Measurements from ENCODE around the gene ADGRL1. TPM values are rescaled to one million over a fixed set of nuclear protein-coding genes. Genes with fewer than 3 reads are reported as not detected.

Gene ADGRL1
- total and polyA plus RNA-seq, 2 donors (not counting 1 experiment from before 2014, with no cell fraction given): 0.64 to 1.8 TPM

GRCh38 chr19:14165990-14166830 lies 39.8 kb downstream of the ADGRL1 start:
- no peaks in the 10 kb centered on the region for H4K20me1 ChIP-seq (ENCODE audit: control insufficient read depth, insufficient read depth, low read length, poor library complexity, severe bottlenecking)
- H3K36me3 ChIP-seq (replicated peaks in 1 of 2; ENCODE audit: control extremely low read depth in 1 of 2, control insufficient read depth in 1 of 2, extremely low read depth in 1 of 2, insufficient read depth in 2 of 2, low read length in 1 of 2): no peaks in the 10 kb centered on the region
- H3K4me3 Mint-ChIP-seq: peak overlapping the region; percentile 79
- ChIA-PET POLR2A (interaction anchor here (0.6 to 0.7 kb wide), 3 partner anchors 24 to 1133 kb away, joined by 4 read pairs; no protein-coding TSS in a partner anchor), CTCF (no interaction called here)
- DNase-seq (no peak), ATAC-seq (ENCODE audit: low read depth) (no peak)
- 32% methylated on average over 10 of the region's 20 CpGs for WGBS (ENCODE audit: insufficient coverage)
- H3K27ac Mint-ChIP-seq: no peak overlapping the region
- peaks cover 0 to 9% (median 0%) of the 10 kb centered on the region in 3 donors for H3K9me3 ChIP-seq (ENCODE audit: control extremely low read depth in 1 of 3, control insufficient read depth in 2 of 3, insufficient read depth in 1 of 3, low read length in 2 of 3)
- no peak overlapping the region for H3K27ac ChIP-seq (ENCODE audit: low read length in 2 of 2)
- peak overlapping the region; percentile 79 for H3K4me2 ChIP-seq (replicated peaks; ENCODE audit: low read depth, low read length, poor library complexity, severe bottlenecking)
- H3K4me1 Mint-ChIP-seq: peaks cover 23% of the 10 kb centered on the region
- H3K79me2 ChIP-seq (ENCODE audit: control insufficient read depth, insufficient read depth, low read length): no peaks in the 10 kb centered on the region
- H3K9ac ChIP-seq (ENCODE audit: low read length): peak overlapping the region; percentile 49
- peak overlapping the region; percentile 68 for H2AFZ ChIP-seq (ENCODE audit: insufficient read depth, low read depth, low read length, poor library complexity, severe bottlenecking)
- intact Hi-C loops (cut with micrococcal nuclease): no loop called here
- H3K27me3 ChIP-seq (replicated peaks in 1 of 4; ENCODE audit: control extremely low read depth in 1 of 4, control insufficient read depth in 3 of 4, insufficient read depth in 4 of 4, low read length in 3 of 4): peaks cover 0 to 16% (median 0%) of the 10 kb centered on the region in 4 experiments
- H3K4me3 ChIP-seq (ENCODE audit: control extremely low read depth in 1 of 5, extremely low read depth in 1 of 5, insufficient read depth in 1 of 5, low read depth in 2 of 5, low read length in 4 of 5): peak overlapping the region in 3 of 5 experiments; percentile 33 to 54 (median 40)
- H3K27me3 Mint-ChIP-seq: peaks cover 14% of the 10 kb centered on the region
- no peaks in the 10 kb centered on the region for H3K9me3 Mint-ChIP-seq (ENCODE audit: insufficient read depth)
- no peak for TF ChIP-seq EZH2 (IDR thresholded peaks at IDR 0.05; ENCODE audit: borderline replicate concordance, insufficient read depth, low read depth, low read length, poor library complexity, severe bottlenecking)
- TF ChIP-seq, protein P1, sequence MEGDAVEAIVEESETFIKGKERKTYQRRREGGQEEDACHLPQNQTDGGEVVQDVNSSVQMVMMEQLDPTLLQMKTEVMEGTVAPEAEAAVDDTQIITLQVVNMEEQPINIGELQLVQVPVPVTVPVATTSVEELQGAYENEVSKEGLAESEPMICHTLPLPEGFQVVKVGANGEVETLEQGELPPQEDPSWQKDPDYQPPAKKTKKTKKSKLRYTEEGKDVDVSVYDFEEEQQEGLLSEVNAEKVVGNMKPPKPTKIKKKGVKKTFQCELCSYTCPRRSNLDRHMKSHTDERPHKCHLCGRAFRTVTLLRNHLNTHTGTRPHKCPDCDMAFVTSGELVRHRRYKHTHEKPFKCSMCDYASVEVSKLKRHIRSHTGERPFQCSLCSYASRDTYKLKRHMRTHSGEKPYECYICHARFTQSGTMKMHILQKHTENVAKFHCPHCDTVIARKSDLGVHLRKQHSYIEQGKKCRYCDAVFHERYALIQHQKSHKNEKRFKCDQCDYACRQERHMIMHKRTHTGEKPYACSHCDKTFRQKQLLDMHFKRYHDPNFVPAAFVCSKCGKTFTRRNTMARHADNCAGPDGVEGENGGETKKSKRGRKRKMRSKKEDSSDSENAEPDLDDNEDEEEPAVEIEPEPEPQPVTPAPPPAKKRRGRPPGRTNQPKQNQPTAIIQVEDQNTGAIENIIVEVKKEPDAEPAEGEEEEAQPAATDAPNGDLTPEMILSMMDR (IDR thresholded peaks at IDR 0.05): no peak
- peaks cover 24 to 25% of the 10 kb centered on the region in 2 donors for H3K4me1 ChIP-seq (ENCODE audit: control insufficient read depth in 2 of 2, insufficient read depth in 2 of 2, low read length in 2 of 2)

All from B cell (primary cell).